Liver (tissue), 9 donors: ENCODE results near the gene VPS4B. TPM values are rescaled to one million over a fixed set of nuclear protein-coding genes. Genes with fewer than 3 reads are reported as not detected.

Source experiments
- DNase-seq: peaks from one replicate; pipeline ENCODE4 v3.0.0-alpha.2; 2017; ENCODE audit warnings: low spot score
- H3K27ac ChIP-seq, 2 donors: one replicate each; pipeline ENCODE4 v1.7.0; 2013; ENCODE audit warnings: inconsistent platforms in 2 of 2, low read length in 2 of 2, control low read depth in 1 of 2, low read depth in 1 of 2, mild to moderate bottlenecking in 1 of 2
- H3K27me3 ChIP-seq, 4 donors: one replicate each; pipeline versions ENCODE4 v1.6.1 to v1.7.0; 2013; ENCODE audit warnings: low read length in 3 of 4, inconsistent platforms in 1 of 4, mild to moderate bottlenecking in 1 of 4, moderate library complexity in 1 of 4; ENCODE audit not compliant: control insufficient read depth in 4 of 4, insufficient read depth in 4 of 4
- H3K36me3 ChIP-seq, 4 donors: one replicate each; pipeline versions ENCODE4 v1.6.1 to v1.7.0; 2013; ENCODE audit warnings: low read length in 3 of 4, mild to moderate bottlenecking in 3 of 4, low read depth in 1 of 4, moderate library complexity in 1 of 4; ENCODE audit not compliant: control insufficient read depth in 4 of 4, insufficient read depth in 3 of 4
- H3K4me1 ChIP-seq, 4 donors: one replicate each; pipeline versions ENCODE4 v1.6.1 to v1.7.0; 2013; ENCODE audit warnings: low read length in 3 of 4, mild to moderate bottlenecking in 3 of 4, moderate library complexity in 1 of 4; ENCODE audit not compliant: control insufficient read depth in 4 of 4, insufficient read depth in 4 of 4
- H3K4me3 ChIP-seq, 3 donors: one replicate each; pipeline versions ENCODE4 v1.6.1 to v1.7.0; 2013; ENCODE audit warnings: low read length in 3 of 3, control low read depth in 1 of 3, low read depth in 1 of 3, mild to moderate bottlenecking in 1 of 3
- H3K9ac ChIP-seq, 2 donors: one replicate each; pipeline ENCODE4 v1.7.0; 2013; ENCODE audit warnings: low read length in 2 of 2, mild to moderate bottlenecking in 2 of 2, moderate library complexity in 2 of 2, control low read depth in 1 of 2, low read depth in 1 of 2
- H3K9me3 ChIP-seq, 4 donors: one replicate each; pipeline versions ENCODE4 v1.6.1 to v1.7.0; 2013; ENCODE audit warnings: low read length in 3 of 4; ENCODE audit not compliant: control insufficient read depth in 4 of 4
- FOXA1 ChIP-seq: IDR thresholded peaks from 2 replicates; pipeline ENCODE4 v1.6.1; 2016; ENCODE audit warnings: antibody characterized with exemption
- FOXA2 ChIP-seq: IDR thresholded peaks from 2 replicates; pipeline ENCODE4 v1.6.1; 2016; ENCODE audit warnings: antibody characterized with exemption
- GABPA ChIP-seq, 2 donors: IDR thresholded peaks in 1 of 2; conservative IDR thresholded peaks in 1 of 2; 2 replicates each; pipeline ENCODE4 v1.6.1; 2016; ENCODE audit warnings: antibody characterized with exemption in 2 of 2, mild to moderate bottlenecking in 1 of 2, moderate library complexity in 1 of 2
- HNF4G ChIP-seq: IDR thresholded peaks from 2 replicates; pipeline ENCODE4 v1.6.1; 2016; ENCODE audit warnings: antibody characterized with exemption
- NR2F2 ChIP-seq: IDR thresholded peaks from 2 replicates; pipeline ENCODE4 v1.6.1; 2016; ENCODE audit warnings: antibody characterized with exemption
- RAD21 ChIP-seq, 2 donors: IDR thresholded peaks; 2 replicates each; pipeline ENCODE4 v1.6.1; 2016; ENCODE audit warnings: antibody characterized with exemption in 2 of 2, mild to moderate bottlenecking in 2 of 2
- RXRA ChIP-seq, 2 donors: IDR thresholded peaks; 2 replicates each; pipeline ENCODE4 v1.6.1; 2017 to 2018; ENCODE audit warnings: antibody characterized with exemption in 2 of 2, mild to moderate bottlenecking in 1 of 2
- SP1 ChIP-seq: IDR thresholded peaks from 2 replicates; pipeline ENCODE4 v1.6.1; 2018; ENCODE audit warnings: antibody characterized with exemption, mild to moderate bottlenecking
- TAF1 ChIP-seq: conservative IDR thresholded peaks from 2 replicates; pipeline ENCODE4 v1.6.1; 2016; ENCODE audit warnings: antibody characterized with exemption, mild to moderate bottlenecking
- YY1 ChIP-seq: IDR thresholded peaks from 2 replicates; pipeline ENCODE4 v1.6.1; 2016; ENCODE audit warnings: antibody characterized with exemption, mild to moderate bottlenecking
- WGBS: extraction: QIAGEN DNeasy Blood & Tissue Kit; methylation state at CpG from one replicate; pipeline ENCODE4 v1.1.7; 2013; 5-methylcytosine and 5-hydroxymethylcytosine counted together
- polyA plus RNA-seq, 2 donors: library from polyadenylated mRNA; stranded (reverse) in 1 of 2; unstranded in 1 of 2; fragments of 200-250 nt in 1 of 2; fragments of >200 nt in 1 of 2; fragmentation: Nextera tagmentation in 1 of 2; extraction: Ambion mirVana in 1 of 2; gene quantifications; one replicate each; pipeline versions ENCODE4 v1.2.1 to v1.2.3, GENCODE V29; 2013 to 2015
- total RNA-seq, 2 donors: library from RNA; depleted of rRNA; stranded (reverse); fragments of >200 nt; gene quantifications; one replicate each; pipeline ENCODE4 v1.2.3, GENCODE V29; 2014
- TF ChIP-seq, protein P1 (sequence below): IDR thresholded peaks from 2 replicates; pipeline ENCODE4 v1.6.1; 2016; ENCODE audit warnings: antibody characterized with exemption, mild to moderate bottlenecking
- TF ChIP-seq, protein P2 (sequence below): IDR thresholded peaks from 2 replicates; pipeline ENCODE4 v1.6.1; 2016; ENCODE audit warnings: antibody characterized with exemption
- TF ChIP-seq, protein P3 (sequence below): IDR thresholded peaks from 2 replicates; pipeline ENCODE4 v1.6.1; 2016; ENCODE audit warnings: antibody characterized with exemption
- TF ChIP-seq, protein P4 (sequence below): fragments of 150-350 bp; IDR thresholded peaks from 2 replicates; pipeline ENCODE4 v1.5.1; 2017; ENCODE audit warnings: improper control_type of control experiment, low read depth, low read length; ENCODE audit not compliant: missing input control
- TF ChIP-seq, protein P5 (sequence below): IDR thresholded peaks from 2 replicates; pipeline ENCODE4 v1.6.1; 2016; ENCODE audit warnings: antibody characterized with exemption
- donor health status: healthy.
- donor health status: healthy.
- donor health status: healthy.
- donor health status: healthy.
- donor health status: healthy.

VPS4B gene
- total and polyA plus RNA-seq, 4 donors = 12.2 to 20.6 (median 18.2) TPM

DNA sequence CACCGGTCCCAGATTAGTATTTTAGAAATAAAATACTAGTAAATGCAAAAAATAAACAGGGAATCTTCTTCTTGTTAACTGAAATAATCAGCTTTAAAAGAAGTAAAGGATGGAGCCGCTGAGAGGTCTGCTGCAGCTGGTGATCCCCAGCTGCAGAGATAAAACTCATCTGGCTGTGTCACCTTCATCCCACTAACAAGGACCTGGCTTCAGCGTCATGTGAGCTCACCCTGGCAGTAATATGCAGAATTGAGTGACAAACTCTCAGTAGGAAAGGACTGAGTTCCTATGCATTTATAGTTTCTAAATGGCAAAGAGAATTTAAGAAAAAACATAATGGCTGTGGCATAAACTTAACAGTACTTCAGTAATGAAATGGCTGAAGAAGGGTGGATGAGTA, 27.3 kb downstream of the VPS4B start (continued):
- TF ChIP-seq, protein P1, sequence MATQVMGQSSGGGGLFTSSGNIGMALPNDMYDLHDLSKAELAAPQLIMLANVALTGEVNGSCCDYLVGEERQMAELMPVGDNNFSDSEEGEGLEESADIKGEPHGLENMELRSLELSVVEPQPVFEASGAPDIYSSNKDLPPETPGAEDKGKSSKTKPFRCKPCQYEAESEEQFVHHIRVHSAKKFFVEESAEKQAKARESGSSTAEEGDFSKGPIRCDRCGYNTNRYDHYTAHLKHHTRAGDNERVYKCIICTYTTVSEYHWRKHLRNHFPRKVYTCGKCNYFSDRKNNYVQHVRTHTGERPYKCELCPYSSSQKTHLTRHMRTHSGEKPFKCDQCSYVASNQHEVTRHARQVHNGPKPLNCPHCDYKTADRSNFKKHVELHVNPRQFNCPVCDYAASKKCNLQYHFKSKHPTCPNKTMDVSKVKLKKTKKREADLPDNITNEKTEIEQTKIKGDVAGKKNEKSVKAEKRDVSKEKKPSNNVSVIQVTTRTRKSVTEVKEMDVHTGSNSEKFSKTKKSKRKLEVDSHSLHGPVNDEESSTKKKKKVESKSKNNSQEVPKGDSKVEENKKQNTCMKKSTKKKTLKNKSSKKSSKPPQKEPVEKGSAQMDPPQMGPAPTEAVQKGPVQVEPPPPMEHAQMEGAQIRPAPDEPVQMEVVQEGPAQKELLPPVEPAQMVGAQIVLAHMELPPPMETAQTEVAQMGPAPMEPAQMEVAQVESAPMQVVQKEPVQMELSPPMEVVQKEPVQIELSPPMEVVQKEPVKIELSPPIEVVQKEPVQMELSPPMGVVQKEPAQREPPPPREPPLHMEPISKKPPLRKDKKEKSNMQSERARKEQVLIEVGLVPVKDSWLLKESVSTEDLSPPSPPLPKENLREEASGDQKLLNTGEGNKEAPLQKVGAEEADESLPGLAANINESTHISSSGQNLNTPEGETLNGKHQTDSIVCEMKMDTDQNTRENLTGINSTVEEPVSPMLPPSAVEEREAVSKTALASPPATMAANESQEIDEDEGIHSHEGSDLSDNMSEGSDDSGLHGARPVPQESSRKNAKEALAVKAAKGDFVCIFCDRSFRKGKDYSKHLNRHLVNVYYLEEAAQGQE = no peak
- TF ChIP-seq RXRA (IDR thresholded peaks at IDR 0.05) = no peak
- TF ChIP-seq, protein P2, sequence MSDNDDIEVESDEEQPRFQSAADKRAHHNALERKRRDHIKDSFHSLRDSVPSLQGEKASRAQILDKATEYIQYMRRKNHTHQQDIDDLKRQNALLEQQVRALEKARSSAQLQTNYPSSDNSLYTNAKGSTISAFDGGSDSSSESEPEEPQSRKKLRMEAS = no peak

DNA sequence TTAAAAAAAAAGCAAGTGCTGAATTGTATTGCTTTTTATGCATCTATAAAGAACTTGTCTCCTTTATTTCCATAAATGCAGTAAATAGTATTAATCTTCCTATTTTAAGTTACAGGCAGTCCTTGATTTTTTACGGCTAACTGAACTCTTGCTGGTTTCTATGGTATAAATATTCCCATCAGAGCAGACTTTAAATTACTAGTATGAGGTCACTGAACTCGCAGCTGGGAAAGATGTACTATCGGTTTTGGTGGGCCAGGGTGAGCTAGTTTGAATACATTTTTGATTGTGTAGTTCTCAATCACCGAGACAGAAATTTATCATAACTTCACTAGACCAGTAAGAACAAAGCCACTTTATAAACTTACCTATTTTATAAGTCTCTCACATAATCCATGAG, 34.4 kb downstream of the VPS4B start:
- Histone ChIP-seq H3K9ac (no peak overlapping the region), H3K36me3 (peaks cover 3 to 16% (median 6%) of the 10 kb centered on the region in 4 donors), H3K4me1 (peaks cover 0 to 13% (median 12%) of the 10 kb centered on the region in 4 donors), H3K27me3 (no peaks in the 10 kb centered on the region), H3K27ac (no peak overlapping the region), H3K9me3 (peaks cover 0 to 1% (median 0%) of the 10 kb centered on the region in 4 donors), H3K4me3 (no peak overlapping the region)
- WGBS = 87% methylated on average over 4 of the region's 4 CpGs
- TF ChIP-seq FOXA1 (no peak), RAD21 (IDR thresholded peaks at IDR 0.05) (no peak), HNF4G (no peak), GABPA (IDR thresholded peaks at IDR 0.05 in 1 of 2, conservative IDR thresholded peaks at IDR 0.05 in 1 of 2) (no peak), FOXA2 (no peak), NR2F2 (no peak), RXRA (IDR thresholded peaks at IDR 0.05) (no peak), YY1 (no peak), SP1 (no peak), TAF1 (no peak)
- TF ChIP-seq, protein P3, sequence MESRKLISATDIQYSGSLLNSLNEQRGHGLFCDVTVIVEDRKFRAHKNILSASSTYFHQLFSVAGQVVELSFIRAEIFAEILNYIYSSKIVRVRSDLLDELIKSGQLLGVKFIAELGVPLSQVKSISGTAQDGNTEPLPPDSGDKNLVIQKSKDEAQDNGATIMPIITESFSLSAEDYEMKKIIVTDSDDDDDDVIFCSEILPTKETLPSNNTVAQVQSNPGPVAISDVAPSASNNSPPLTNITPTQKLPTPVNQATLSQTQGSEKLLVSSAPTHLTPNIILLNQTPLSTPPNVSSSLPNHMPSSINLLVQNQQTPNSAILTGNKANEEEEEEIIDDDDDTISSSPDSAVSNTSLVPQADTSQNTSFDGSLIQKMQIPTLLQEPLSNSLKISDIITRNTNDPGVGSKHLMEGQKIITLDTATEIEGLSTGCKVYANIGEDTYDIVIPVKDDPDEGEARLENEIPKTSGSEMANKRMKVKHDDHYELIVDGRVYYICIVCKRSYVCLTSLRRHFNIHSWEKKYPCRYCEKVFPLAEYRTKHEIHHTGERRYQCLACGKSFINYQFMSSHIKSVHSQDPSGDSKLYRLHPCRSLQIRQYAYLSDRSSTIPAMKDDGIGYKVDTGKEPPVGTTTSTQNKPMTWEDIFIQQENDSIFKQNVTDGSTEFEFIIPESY = no peak
- TF ChIP-seq, protein P2 = no peak
- TF ChIP-seq, protein P4, sequence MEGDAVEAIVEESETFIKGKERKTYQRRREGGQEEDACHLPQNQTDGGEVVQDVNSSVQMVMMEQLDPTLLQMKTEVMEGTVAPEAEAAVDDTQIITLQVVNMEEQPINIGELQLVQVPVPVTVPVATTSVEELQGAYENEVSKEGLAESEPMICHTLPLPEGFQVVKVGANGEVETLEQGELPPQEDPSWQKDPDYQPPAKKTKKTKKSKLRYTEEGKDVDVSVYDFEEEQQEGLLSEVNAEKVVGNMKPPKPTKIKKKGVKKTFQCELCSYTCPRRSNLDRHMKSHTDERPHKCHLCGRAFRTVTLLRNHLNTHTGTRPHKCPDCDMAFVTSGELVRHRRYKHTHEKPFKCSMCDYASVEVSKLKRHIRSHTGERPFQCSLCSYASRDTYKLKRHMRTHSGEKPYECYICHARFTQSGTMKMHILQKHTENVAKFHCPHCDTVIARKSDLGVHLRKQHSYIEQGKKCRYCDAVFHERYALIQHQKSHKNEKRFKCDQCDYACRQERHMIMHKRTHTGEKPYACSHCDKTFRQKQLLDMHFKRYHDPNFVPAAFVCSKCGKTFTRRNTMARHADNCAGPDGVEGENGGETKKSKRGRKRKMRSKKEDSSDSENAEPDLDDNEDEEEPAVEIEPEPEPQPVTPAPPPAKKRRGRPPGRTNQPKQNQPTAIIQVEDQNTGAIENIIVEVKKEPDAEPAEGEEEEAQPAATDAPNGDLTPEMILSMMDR = no peak
- TF ChIP-seq, protein P5, sequence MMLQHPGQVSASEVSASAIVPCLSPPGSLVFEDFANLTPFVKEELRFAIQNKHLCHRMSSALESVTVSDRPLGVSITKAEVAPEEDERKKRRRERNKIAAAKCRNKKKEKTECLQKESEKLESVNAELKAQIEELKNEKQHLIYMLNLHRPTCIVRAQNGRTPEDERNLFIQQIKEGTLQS = no peak
- TF ChIP-seq, protein P1 = no peak
- DNase-seq = no peak
